ENCODE results near the gene TREML1.
"Not testable (repeated sequence)": the region's sequence is repeated elsewhere in the genome, so short reads cannot be mapped to it uniquely, and the experiment has no call there.

Gene TREML1

DNA sequence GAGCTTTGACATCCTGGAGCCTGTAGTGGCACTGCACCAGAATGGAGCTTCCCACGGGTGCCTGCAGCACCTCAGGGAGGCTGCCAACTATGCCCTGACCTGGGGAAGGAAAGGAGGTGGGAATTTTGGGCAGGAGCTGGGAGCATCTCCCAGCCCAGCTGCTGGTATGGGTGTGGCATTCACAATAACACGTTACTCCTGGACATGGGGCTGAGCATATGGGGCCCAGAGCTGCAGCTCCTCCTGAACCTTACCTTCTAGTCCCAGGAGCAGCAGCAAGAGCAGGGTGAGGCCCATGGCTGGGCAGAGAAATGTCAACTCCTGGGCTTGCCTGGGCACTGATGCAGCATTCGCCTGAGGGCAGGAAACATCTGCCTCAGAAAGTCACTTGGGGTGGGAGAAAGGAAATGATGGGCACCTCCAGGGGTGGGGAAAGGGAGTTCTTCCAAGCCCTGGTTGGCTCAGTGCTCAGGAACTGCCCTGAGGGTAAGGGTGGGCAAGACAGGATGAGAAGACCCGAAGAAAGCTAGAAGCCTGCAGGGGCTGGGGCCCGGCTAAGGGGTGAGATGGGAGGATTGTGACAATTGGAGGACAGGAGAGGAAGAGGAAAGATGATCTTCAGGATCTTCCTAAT lies at the start of gene TREML1:
Gene TREML1, minus strand, starts transcription at position 356 of the 634 bp plus-strand sequence. Its CDS starts 59 bp downstream, at position 297.
- no peak for DNase-seq (ENCODE audit: low read depth)
- no peak within 1 kb of the TSS for H3K4me3 ChIP-seq (ENCODE audit: low read depth, low read length)

DNA sequence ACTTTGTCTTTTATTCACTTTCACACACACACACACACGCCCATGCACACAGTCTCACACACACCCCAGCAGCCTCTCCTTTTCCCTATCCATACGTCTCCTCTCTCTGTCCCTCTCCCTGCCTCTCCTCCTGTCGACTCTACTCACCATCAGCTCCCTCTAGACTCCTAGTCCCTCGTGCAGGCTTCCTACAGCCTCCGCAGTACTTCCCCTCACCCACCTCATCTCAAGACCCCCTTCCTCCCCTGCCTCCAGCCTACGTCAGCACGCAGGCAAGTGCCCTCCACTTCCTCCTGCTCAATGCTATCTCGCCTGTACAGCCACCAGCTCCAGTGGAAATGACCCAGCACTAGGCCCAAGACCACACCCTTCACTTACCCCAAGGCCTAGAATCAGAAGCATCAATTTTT lies 47.6 kb upstream of the TREML1 start:
- H3K4me3 ChIP-seq (ENCODE audit: low read depth, low read length) = no peak overlapping the region
- DNase-seq (ENCODE audit: low read depth) = no peak

DNA sequence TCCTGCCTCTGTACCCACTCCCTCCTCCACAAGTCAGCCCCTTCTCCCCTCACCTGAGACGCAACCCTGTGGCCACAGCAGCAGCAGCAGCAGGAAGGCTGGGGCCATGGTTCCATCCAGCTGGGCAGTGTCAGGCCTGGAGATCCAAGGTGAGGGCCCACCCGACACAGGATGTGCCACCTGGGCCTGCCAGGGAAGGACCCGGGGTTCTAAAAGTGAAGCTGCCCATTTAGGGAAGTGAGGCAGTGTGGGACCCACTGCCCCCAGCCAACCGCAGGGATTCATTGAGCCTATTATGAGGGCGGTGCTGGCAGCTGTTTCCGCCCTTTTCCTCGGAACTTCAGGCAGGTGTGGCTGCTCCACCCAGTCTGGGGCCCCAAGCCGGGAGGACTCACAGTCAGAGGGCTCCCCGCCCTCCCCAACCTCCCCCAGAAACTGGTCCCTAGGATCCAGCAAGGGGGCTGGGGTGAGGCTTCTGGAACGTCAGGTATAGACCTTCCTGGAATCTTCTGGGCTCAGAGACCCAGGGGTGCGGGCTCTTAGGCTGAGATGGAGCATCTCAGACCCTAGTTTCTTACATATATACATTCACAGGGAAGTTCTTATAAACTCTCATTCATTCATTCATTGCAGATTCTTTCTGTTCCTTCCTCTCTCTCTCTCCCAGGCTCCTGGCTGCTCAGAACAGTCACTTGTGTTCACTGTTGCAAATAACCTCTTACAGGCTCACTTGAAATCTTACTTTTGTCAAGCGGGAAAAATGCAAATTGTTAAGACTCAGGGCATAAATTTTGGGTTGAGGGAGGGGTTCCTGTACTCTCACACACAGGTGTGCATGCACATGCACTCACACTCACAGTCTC lies 47.0 kb upstream of the TREML1 start, which contains the start of gene TREML2:
Gene TREML2, minus strand, starts transcription at position 249 of the 863 bp plus-strand sequence. Its CDS starts 141 bp downstream, at position 108.
- DNase-seq (ENCODE audit: low read depth) = no peak
- no peak within 1 kb of the TSS for H3K4me3 ChIP-seq (ENCODE audit: low read depth, low read length)

DNA sequence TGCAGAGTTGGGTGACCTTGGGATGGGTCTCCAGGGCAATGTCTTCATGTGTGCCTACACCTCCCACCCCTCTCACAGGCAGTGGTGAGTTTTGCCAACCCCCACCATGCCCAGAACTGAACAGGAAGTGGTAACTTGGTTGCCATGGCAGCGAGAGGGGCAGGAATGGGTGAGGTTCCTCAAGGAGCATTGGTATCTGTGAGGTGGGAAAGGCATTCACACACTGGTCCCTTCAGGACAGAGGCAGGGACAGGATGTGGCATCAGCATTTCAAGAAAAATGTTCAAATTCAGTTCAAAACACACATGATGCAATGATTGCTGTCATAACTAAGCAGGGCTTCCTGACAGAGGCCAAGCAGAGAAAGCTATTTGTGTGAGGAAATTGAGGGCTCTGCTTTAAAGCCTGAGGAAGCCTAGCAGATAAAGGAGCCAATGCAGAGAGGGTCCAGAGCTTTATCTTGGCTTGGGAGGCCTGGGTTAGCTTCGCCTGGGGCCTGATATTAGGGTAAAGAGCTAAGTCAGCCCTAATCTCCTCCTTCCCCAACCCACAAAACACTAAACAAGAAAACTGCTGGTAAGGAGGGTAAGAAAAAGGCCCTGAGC lies 46.3 kb upstream of the TREML1 start:
- peak; percentile 9 for DNase-seq (ENCODE audit: low read depth)
- H3K4me3 ChIP-seq (ENCODE audit: low read depth, low read length) = no peak overlapping the region

GRCh38 chr6:41199552-41200246 lies 45.6 kb upstream of the TREML1 start:
- DNase-seq (ENCODE audit: low read depth) = no peak
- H3K4me3 ChIP-seq (ENCODE audit: low read depth, low read length) = no peak overlapping the region

- no peak overlapping the region for H3K4me3 ChIP-seq (ENCODE audit: low read depth, low read length)
These were observed 43.1 kb upstream of the TREML1 start for GRCh38 chr6:41197234-41197633.

GRCh38 chr6:41194386-41194785 lies 40.2 kb upstream of the TREML1 start:
- DNase-seq (ENCODE audit: low read depth) = no peak
- H3K4me3 ChIP-seq (ENCODE audit: low read depth, low read length) = no peak overlapping the region

More at GRCh38 chr6:41197234-41197633, 43.1 kb upstream of the TREML1 start:
- DNase-seq (ENCODE audit: low read depth) = no peak

- H3K4me3 ChIP-seq (ENCODE audit: low read depth, low read length) = no peak overlapping the region
- no peak for DNase-seq (ENCODE audit: low read depth)
These were observed 39.7 kb upstream of the TREML1 start for GRCh38 chr6:41193884-41194283.

GRCh38 chr6:41193171-41193734 lies 39.1 kb upstream of the TREML1 start:
- H3K4me3 ChIP-seq (ENCODE audit: low read depth, low read length) = no peak overlapping the region
- DNase-seq (ENCODE audit: low read depth) = no peak

- no peak for DNase-seq (ENCODE audit: low read depth)
- no peak overlapping the region for H3K4me3 ChIP-seq (ENCODE audit: low read depth, low read length)
These were observed 37.4 kb upstream of the TREML1 start for GRCh38 chr6:41191569-41191968.

DNA sequence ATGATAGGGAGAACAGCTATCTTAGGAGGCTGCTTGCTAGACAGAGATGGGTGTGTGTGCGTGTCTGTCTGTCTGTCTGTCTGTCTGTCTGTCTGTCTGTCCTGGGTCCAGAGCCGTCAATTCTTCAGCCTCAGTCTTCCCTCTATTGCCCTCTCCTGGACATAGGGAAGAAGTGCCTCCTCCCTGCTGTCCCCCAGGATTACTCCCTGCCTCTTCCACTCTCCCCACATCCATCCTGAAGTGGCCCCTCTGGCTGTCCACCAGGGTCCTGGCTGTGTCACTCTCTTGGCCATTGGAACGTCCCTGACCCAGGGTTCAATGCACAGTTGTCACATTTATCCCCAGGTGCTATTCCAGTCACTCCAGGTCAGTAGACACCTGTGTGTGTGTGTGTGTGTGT lies 36.6 kb upstream of the TREML1 start:
- DNase-seq (ENCODE audit: low read depth) = no peak
- no peak overlapping the region for H3K4me3 ChIP-seq (ENCODE audit: low read depth, low read length)

DNA sequence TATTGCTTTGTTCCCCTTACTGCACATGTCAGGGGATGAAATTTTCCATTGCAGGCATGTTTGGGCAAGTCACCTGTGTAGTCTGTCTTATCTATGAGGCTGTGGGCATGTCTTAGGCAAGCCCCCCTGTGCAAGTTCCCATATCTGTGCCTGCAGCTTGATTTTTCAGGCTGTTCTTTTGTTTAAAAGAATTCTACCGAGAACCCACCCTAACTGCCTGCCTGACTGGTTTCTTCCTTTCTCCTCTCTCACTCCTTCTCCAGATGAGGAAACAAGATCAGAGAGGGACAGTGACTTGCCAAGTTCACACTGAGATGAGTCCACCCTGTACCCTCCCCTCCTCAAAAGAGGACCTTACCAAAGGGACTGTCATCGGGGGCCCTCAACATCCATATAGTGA lies 35.8 kb upstream of the TREML1 start:
- H3K4me3 ChIP-seq (ENCODE audit: low read depth, low read length) = no peak overlapping the region
- no peak for DNase-seq (ENCODE audit: low read depth)

GRCh38 chr6:41189046-41189445 lies 34.9 kb upstream of the TREML1 start:
- not testable (repeated sequence) for H3K4me3 ChIP-seq (ENCODE audit: low read depth, low read length); DNase-seq (ENCODE audit: low read depth)

- no peak overlapping the region for H3K4me3 ChIP-seq (ENCODE audit: low read depth, low read length)
- DNase-seq (ENCODE audit: low read depth) = no peak
These were observed 34.1 kb upstream of the TREML1 start for GRCh38 chr6:41187924-41188886.

- no peak overlapping the region for H3K4me3 ChIP-seq (ENCODE audit: low read depth, low read length)
- no peak for DNase-seq (ENCODE audit: low read depth)
These were observed 31.9 kb upstream of the TREML1 start for GRCh38 chr6:41186031-41186562.

GRCh38 chr6:41184761-41185160 lies 30.6 kb upstream of the TREML1 start:
- no peak for DNase-seq (ENCODE audit: low read depth)
- no peak overlapping the region for H3K4me3 ChIP-seq (ENCODE audit: low read depth, low read length)

DNA sequence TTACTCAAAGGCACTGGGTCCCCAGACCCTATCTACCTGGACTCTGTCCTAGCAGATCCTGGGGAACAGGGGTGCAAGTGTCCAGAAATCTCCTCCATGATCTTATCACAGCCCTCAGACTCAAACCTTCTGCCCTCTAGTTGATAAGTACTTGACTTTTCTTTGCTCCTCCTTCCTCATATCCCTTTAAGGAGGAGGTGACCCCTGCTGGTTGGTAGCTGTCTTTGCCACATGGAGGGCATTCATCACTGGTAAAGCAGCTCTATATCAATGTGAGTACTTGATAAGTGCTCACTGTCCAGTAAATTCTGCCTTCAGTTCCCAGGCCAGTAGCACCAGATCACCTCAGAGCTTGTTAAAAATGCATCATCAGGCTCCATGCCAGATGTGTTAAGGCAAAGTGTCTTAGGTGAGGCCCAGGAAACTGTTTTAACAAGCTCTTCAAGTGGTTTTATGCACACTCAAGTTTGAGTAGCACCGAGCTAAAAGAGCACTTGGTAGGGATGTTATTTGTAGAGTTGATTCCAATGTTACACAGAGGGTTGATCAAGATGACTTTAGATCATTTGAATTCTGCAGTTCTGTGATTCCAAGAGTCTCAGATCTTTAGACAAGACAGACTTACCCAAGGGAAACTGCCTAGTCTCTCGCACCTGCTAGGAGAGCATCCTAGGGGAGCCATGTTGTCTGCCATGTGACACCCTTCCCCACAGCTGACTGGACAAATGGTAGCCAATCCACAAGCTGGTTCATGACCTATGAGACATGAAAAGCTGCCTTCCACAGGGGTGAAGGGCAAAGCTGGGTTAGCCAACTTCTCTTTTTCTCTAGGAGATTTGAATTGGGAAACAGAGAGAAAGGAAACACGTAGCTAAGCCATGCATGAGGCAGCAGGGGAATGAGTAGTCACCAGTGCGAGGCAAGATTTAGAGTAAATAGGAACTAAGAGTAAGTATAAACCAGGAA lies 28.2 kb upstream of the TREML1 start:
- no peak overlapping the region for H3K4me3 ChIP-seq (ENCODE audit: low read depth, low read length)
- peak; percentile 15 for DNase-seq (ENCODE audit: low read depth)

Data from skeletal muscle cell (primary cell).